ENCODE data around the gene SLC6A12.

- no peak for TF ChIP-seq EP300 (IDR thresholded peaks at IDR 0.05)
- TF ChIP-seq, protein P1, sequence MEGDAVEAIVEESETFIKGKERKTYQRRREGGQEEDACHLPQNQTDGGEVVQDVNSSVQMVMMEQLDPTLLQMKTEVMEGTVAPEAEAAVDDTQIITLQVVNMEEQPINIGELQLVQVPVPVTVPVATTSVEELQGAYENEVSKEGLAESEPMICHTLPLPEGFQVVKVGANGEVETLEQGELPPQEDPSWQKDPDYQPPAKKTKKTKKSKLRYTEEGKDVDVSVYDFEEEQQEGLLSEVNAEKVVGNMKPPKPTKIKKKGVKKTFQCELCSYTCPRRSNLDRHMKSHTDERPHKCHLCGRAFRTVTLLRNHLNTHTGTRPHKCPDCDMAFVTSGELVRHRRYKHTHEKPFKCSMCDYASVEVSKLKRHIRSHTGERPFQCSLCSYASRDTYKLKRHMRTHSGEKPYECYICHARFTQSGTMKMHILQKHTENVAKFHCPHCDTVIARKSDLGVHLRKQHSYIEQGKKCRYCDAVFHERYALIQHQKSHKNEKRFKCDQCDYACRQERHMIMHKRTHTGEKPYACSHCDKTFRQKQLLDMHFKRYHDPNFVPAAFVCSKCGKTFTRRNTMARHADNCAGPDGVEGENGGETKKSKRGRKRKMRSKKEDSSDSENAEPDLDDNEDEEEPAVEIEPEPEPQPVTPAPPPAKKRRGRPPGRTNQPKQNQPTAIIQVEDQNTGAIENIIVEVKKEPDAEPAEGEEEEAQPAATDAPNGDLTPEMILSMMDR (IDR thresholded peaks at IDR 0.05), result no peak
Measured at GRCh38 chr12:165862-166368, 48.0 kb downstream of the SLC6A12 start.
